HEK293T (cell line): ENCODE measurements around the gene PLCD1.

Experiments used
- BHLHE40 ChIP-seq: fragments of 450-650 bp; IDR thresholded peaks from 2 replicates; pipeline ENCODE4 v1.6.1; 2016; ENCODE audit warnings: mild to moderate bottlenecking, moderate library complexity, borderline replicate concordance
- FOXA1 ChIP-seq: fragments of 450-650 bp; IDR thresholded peaks from 2 replicates; pipeline ENCODE4 v1.6.1; 2016; ENCODE audit warnings: mild to moderate bottlenecking
- LEF1 ChIP-seq: fragments of 450-650 bp; IDR thresholded peaks from 2 replicates; pipeline ENCODE4 v1.6.1; 2017; ENCODE audit warnings: mild to moderate bottlenecking, borderline replicate concordance
- NFRKB ChIP-seq: fragments of 450-650 bp; IDR thresholded peaks from 2 replicates; pipeline ENCODE4 v1.6.1; 2016; ENCODE audit warnings: mild to moderate bottlenecking, moderate library complexity
- PKNOX1 ChIP-seq: fragments of 450-650 bp; IDR thresholded peaks from 2 replicates; pipeline ENCODE4 v1.6.1; 2016
- SP1 ChIP-seq: fragments of 450-650 bp; IDR thresholded peaks from 2 replicates; pipeline ENCODE4 v1.6.1; 2017

- no peak for TF ChIP-seq LEF1
- no peak for TF ChIP-seq NFRKB
- no peak for TF ChIP-seq BHLHE40
- TF ChIP-seq FOXA1: no peak
- TF ChIP-seq SP1: no peak
- no peak for TF ChIP-seq PKNOX1
These were observed 651 bp downstream of the PLCD1 start for GRCh38 chr3:38028621-38029361.
